Natural killer cell (primary cell): ENCODE measurements around the gene VPS18. TPM values are rescaled to one million over a fixed set of nuclear protein-coding genes. Genes with fewer than 3 reads are reported as not detected.

ENCODE experiments used
- ATAC-seq, 3 donors: fragments of 150-1000 bp in 2 of 3; fragments of 200-7000 bp in 1 of 3; cut with Tn5 transposase; 1 replicate in 1 of 3; 2 replicates in 2 of 3; pipeline ENCODE4 v1.10.0; 2021; ENCODE audit warnings: mild to moderate bottlenecking in 2 of 3, moderate library complexity in 2 of 3
- DNase-seq, 2 donors: peaks; one replicate each; pipeline versions ENCODE4 v3.0.0 to v3.0.0-alpha.2; 2013 to 2021; ENCODE audit warnings: mixed read lengths in 1 of 2
- H3K27ac ChIP-seq: one replicate; pipeline ENCODE4 v1.5.1; 2013; ENCODE audit warnings: mild to moderate bottlenecking, low read length
- H3K27me3 ChIP-seq: one replicate; pipeline ENCODE4 v1.6.1; 2013; ENCODE audit warnings: low read length; ENCODE audit not compliant: control insufficient read depth, insufficient read depth
- H3K36me3 ChIP-seq: one replicate; pipeline ENCODE4 v1.6.1; 2013; ENCODE audit warnings: low read length; ENCODE audit not compliant: control insufficient read depth, insufficient read depth
- H3K4me1 ChIP-seq: one replicate; pipeline ENCODE4 v1.6.1; 2013; ENCODE audit warnings: low read length; ENCODE audit not compliant: control insufficient read depth, insufficient read depth
- H3K4me3 ChIP-seq: one replicate; pipeline ENCODE4 v1.5.1; 2013; ENCODE audit warnings: low read length
- H3K9me3 ChIP-seq: one replicate; pipeline ENCODE4 v1.6.1; 2013; ENCODE audit warnings: low read length; ENCODE audit not compliant: control insufficient read depth, insufficient read depth
- H3K27ac Mint-ChIP-seq, 2 donors: one replicate each; pipeline ENCODE4 v1.8.0; 2022; ENCODE audit warnings: mild to moderate bottlenecking in 2 of 2, mixed read lengths in 2 of 2, moderate library complexity in 1 of 2
- H3K27me3 Mint-ChIP-seq, 2 donors: one replicate each; pipeline ENCODE4 v1.8.0; 2022; ENCODE audit warnings: low read depth in 2 of 2, mixed read lengths in 2 of 2
- H3K36me3 Mint-ChIP-seq: one replicate; pipeline ENCODE4 v1.8.0; 2022; ENCODE audit warnings: mixed read lengths
- H3K4me1 Mint-ChIP-seq, 2 donors: one replicate each; pipeline ENCODE4 v1.8.0; 2022; ENCODE audit warnings: mixed read lengths in 2 of 2
- H3K4me3 Mint-ChIP-seq: one replicate; pipeline ENCODE4 v1.8.0; 2022; ENCODE audit warnings: mild to moderate bottlenecking, moderate library complexity, mixed read lengths
- H3K9me3 Mint-ChIP-seq, 2 donors: one replicate each; pipeline ENCODE4 v1.8.0; 2022; ENCODE audit warnings: mixed read lengths in 2 of 2
- CTCF ChIP-seq: fragments of 200-600 bp; IDR thresholded peaks from one replicate; pipeline ENCODE4 v1.8.0; 2022; ENCODE audit warnings: antibody characterized with exemption
- WGBS: methylation state at CpG from one replicate; pipeline ENCODE4 v1.1.7; 2013; ENCODE audit warnings: missing lambda C conversion rate; ENCODE audit not compliant: insufficient coverage; 5-methylcytosine and 5-hydroxymethylcytosine counted together
- intact Hi-C: fragments of 100-400 bp; cut with micrococcal nuclease; formaldehyde crosslinking; loops from one replicate; pipeline ENCODE4 v1.14.2; 2022
- total RNA-seq, 4 donors: library from RNA; stranded (reverse); fragments of 120-200 nt in 1 of 4; gene quantifications; one replicate each; pipeline versions ENCODE4 v1.2.3 to v1.2.4, GENCODE V29; 2013 to 2022

Gene VPS18
- total RNA-seq, 3 donors from 2014 or later (not counting 1 experiment from before 2014, with no cell fraction given): 30.8 to 35.6 (median 34.1) TPM

DNA sequence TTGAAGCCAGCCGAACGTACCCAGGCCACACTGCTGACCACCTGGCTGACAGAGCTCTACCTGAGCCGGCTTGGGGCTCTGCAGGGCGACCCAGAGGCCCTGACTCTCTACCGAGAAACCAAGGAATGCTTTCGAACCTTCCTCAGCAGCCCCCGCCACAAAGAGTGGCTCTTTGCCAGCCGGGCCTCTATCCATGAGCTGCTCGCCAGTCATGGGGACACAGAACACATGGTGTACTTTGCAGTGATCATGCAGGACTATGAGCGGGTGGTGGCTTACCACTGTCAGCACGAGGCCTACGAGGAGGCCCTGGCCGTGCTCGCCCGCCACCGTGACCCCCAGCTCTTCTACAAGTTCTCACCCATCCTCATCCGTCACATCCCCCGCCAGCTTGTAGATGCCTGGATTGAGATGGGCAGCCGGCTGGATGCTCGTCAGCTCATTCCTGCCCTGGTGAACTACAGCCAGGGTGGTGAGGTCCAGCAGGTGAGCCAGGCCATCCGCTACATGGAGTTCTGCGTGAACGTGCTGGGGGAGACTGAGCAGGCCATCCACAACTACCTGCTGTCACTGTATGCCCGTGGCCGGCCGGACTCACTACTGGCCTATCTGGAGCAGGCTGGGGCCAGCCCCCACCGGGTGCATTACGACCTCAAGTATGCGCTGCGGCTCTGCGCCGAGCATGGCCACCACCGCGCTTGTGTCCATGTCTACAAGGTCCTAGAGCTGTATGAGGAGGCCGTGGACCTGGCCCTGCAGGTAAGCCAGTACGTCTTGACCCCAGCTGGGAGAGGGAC lies 6.2 kb downstream of the VPS18 start:
- no peak for ATAC-seq
- H3K27me3 Mint-ChIP-seq: no peaks in the 10 kb centered on the region
- Histone ChIP-seq H3K27ac (no peak overlapping the region), H3K27me3 (no peaks in the 10 kb centered on the region), H3K9me3 (no peaks in the 10 kb centered on the region), H3K4me1 (peaks cover 26% of the 10 kb centered on the region), H3K4me3 (no peak overlapping the region), H3K36me3 (peaks cover 60% of the 10 kb centered on the region)
- intact Hi-C loops: no loop called here
- H3K4me3 Mint-ChIP-seq: no peak overlapping the region
- peaks cover 29 to 46% of the 10 kb centered on the region in 2 donors for H3K4me1 Mint-ChIP-seq
- H3K9me3 Mint-ChIP-seq: no peaks in the 10 kb centered on the region
- TF ChIP-seq CTCF: no peak
- DNase-seq: no peak
- H3K27ac Mint-ChIP-seq: peak overlapping the region in 1 of 2 donors; percentile 51
- 96% methylated on average over 36 of the region's 36 CpGs for WGBS
- no peaks in the 10 kb centered on the region for H3K36me3 Mint-ChIP-seq

DNA sequence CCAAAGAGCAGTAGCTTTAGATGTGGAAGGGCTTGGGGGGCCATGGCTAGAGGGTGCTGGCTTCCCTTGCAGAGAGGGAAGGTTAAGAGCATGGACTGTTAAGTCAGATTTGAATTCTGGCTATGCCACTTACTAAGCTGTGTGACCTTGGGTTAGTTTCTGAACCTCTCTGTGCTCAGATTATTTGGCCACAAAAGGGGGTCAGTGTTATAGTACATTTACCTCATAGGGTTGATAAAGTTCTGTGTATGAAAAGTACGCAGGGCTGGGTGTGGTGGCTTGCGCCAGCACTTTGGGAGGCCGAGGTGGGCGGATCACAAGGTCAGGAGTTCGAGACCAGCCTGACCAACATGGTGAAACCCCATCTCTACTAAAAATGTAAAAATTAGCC lies 6.8 kb downstream of the VPS18 start:
- no peak for TF ChIP-seq CTCF
- Histone ChIP-seq H3K4me3 (no peak overlapping the region), H3K9me3 (no peaks in the 10 kb centered on the region), H3K27ac (no peak overlapping the region), H3K4me1 (peaks cover 26% of the 10 kb centered on the region), H3K36me3 (peaks cover 57% of the 10 kb centered on the region), H3K27me3 (no peaks in the 10 kb centered on the region)
- WGBS: 78% methylated on average over 5 of the region's 5 CpGs
- DNase-seq (no peak), ATAC-seq (no peak)
- H3K36me3 Mint-ChIP-seq: no peaks in the 10 kb centered on the region
- no peaks in the 10 kb centered on the region for H3K9me3 Mint-ChIP-seq
- H3K4me3 Mint-ChIP-seq: no peak overlapping the region
- peak overlapping the region in 1 of 2 donors; percentile 51 for H3K27ac Mint-ChIP-seq
- H3K27me3 Mint-ChIP-seq: no peaks in the 10 kb centered on the region
- intact Hi-C loops: no loop called here
- H3K4me1 Mint-ChIP-seq: peaks cover 23 to 45% of the 10 kb centered on the region in 2 donors

DNA sequence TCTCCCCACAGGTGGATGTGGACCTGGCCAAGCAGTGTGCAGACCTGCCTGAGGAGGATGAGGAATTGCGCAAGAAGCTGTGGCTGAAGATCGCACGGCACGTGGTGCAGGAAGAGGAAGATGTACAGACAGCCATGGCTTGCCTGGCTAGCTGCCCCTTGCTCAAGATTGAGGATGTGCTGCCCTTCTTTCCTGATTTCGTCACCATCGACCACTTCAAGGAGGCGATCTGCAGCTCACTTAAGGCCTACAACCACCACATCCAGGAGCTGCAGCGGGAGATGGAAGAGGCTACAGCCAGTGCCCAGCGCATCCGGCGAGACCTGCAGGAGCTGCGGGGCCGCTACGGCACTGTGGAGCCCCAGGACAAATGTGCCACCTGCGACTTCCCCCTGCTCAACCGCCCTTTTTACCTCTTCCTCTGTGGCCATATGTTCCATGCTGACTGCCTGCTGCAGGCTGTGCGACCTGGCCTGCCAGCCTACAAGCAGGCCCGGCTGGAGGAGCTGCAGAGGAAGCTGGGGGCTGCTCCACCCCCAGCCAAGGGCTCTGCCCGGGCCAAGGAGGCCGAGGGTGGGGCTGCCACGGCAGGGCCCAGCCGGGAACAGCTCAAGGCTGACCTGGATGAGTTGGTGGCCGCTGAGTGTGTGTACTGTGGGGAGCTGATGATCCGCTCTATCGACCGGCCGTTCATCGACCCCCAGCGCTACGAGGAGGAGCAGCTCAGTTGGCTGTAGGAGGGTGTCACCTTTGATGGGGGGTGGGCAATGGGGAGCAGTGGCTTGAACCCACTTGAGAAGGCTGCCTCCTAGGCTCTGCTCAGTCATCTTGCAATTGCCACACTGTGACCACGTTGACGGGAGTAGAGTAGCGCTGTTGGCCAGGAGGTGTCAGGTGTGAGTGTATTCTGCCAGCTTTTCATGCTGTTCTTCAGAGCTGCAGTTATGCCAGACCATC lies 8.6 kb downstream of the VPS18 start:
- intact Hi-C loops: no loop called here
- Mint-ChIP-seq H3K36me3 (no peaks in the 10 kb centered on the region), H3K27me3 (no peaks in the 10 kb centered on the region), H3K4me1 (peaks cover 24 to 52% of the 10 kb centered on the region in 2 donors), H3K27ac (peak overlapping the region in 1 of 2 donors; percentile 53), H3K9me3 (no peaks in the 10 kb centered on the region), H3K4me3 (no peak overlapping the region)
- peaks cover 46% of the 10 kb centered on the region for H3K36me3 ChIP-seq
- WGBS: 47% methylated on average over 33 of the region's 33 CpGs
- no peaks in the 10 kb centered on the region for H3K9me3 ChIP-seq
- peak overlapping the region; percentile 7 for H3K27ac ChIP-seq
- peak in 1 of 3 donors; percentile 25 for ATAC-seq
- peak in 1 of 2 donors; percentile 30 for DNase-seq
- H3K27me3 ChIP-seq: no peaks in the 10 kb centered on the region
- H3K4me3 ChIP-seq: no peak overlapping the region
- H3K4me1 ChIP-seq: peaks cover 42% of the 10 kb centered on the region
- no peak for TF ChIP-seq CTCF
